Liver (tissue), 3 donors: ENCODE results near the gene SMPDL3A.

Experiments
- ATF3 ChIP-seq: IDR thresholded peaks from 2 replicates; pipeline ENCODE4 v1.6.1; 2016; ENCODE audit warnings: antibody characterized with exemption
- CTCF ChIP-seq: fragments of 150-350 bp; IDR thresholded peaks from 2 replicates; pipeline ENCODE4 v1.5.1; 2017; ENCODE audit warnings: improper control_type of control experiment, low read depth, low read length; ENCODE audit not compliant: missing input control
- EGR1 ChIP-seq, 2 donors: IDR thresholded peaks; 2 replicates each; pipeline ENCODE4 v1.6.1; 2016 to 2018; ENCODE audit warnings: antibody characterized with exemption in 2 of 2, low read depth in 2 of 2
- FOXA1 ChIP-seq: IDR thresholded peaks from 2 replicates; pipeline ENCODE4 v1.6.1; 2016; ENCODE audit warnings: antibody characterized with exemption
- GABPA ChIP-seq, 2 donors: IDR thresholded peaks in 1 of 2; conservative IDR thresholded peaks in 1 of 2; 2 replicates each; pipeline ENCODE4 v1.6.1; 2016; ENCODE audit warnings: antibody characterized with exemption in 2 of 2, mild to moderate bottlenecking in 1 of 2, moderate library complexity in 1 of 2
- JUND ChIP-seq, 2 donors: IDR thresholded peaks; 2 replicates each; pipeline ENCODE4 v1.6.1; 2016; ENCODE audit warnings: antibody characterized with exemption in 2 of 2
- MAX ChIP-seq: IDR thresholded peaks from 2 replicates; pipeline ENCODE4 v1.6.1; 2016; ENCODE audit warnings: antibody characterized with exemption
- RAD21 ChIP-seq, 2 donors: IDR thresholded peaks; 2 replicates each; pipeline ENCODE4 v1.6.1; 2016; ENCODE audit warnings: antibody characterized with exemption in 2 of 2, mild to moderate bottlenecking in 2 of 2
- REST ChIP-seq: IDR thresholded peaks from 2 replicates; pipeline ENCODE4 v1.6.1; 2016; ENCODE audit warnings: antibody characterized with exemption, mild to moderate bottlenecking
- SP1 ChIP-seq: IDR thresholded peaks from 2 replicates; pipeline ENCODE4 v1.6.1; 2018; ENCODE audit warnings: antibody characterized with exemption, mild to moderate bottlenecking
- TAF1 ChIP-seq: conservative IDR thresholded peaks from 2 replicates; pipeline ENCODE4 v1.6.1; 2016; ENCODE audit warnings: antibody characterized with exemption, mild to moderate bottlenecking
- YY1 ChIP-seq: IDR thresholded peaks from 2 replicates; pipeline ENCODE4 v1.6.1; 2016; ENCODE audit warnings: antibody characterized with exemption, mild to moderate bottlenecking
- ZBTB33 ChIP-seq: IDR thresholded peaks from 2 replicates; pipeline ENCODE4 v1.6.1; 2016; ENCODE audit warnings: antibody characterized with exemption
- donor health status: healthy.
- donor health status: healthy.

GRCh38 chr6:122747573-122747972 is 41.5 kb upstream of the SMPDL3A start:
- TF ChIP-seq CTCF (no peak), MAX (no peak), ATF3 (no peak), YY1 (no peak), FOXA1 (no peak), TAF1 (no peak), ZBTB33 (no peak), RAD21 (IDR thresholded peaks at IDR 0.05) (no peak), JUND (IDR thresholded peaks at IDR 0.05) (no peak), REST (no peak), SP1 (no peak), EGR1 (IDR thresholded peaks at IDR 0.05; ENCODE audit: low read depth in 2 of 2) (no peak), GABPA (IDR thresholded peaks at IDR 0.05 in 1 of 2, conservative IDR thresholded peaks at IDR 0.05 in 1 of 2) (no peak)
